A549 (cell line): ENCODE measurements around the gene PTCH2. TPM values are rescaled to one million over a fixed set of nuclear protein-coding genes. Genes with fewer than 3 reads are reported as not detected.
"Not testable (repeated sequence)": the region's sequence is repeated elsewhere in the genome, so short reads cannot be mapped to it uniquely, and the experiment has no call there.

Experiments
- ATAC-seq, 2 experiments: fragments of 200-7000 bp in 1 of 2; fragments of >200 bp in 1 of 2; cut with Nextera tagmentation in 1 of 2; cut with Tn5 transposase in 1 of 2; 3 replicates each; pipeline versions ENCODE4 v1.8.0 to v1.9.1; 2018 to 2020; ENCODE audit warnings: mild to moderate bottlenecking in 1 of 2, moderate library complexity in 1 of 2
- CTCF ChIA-PET: fragments of 300-600 bp; sonication (Branson Sonifier 250); formaldehyde crosslinking; extraction: SDS; loops from one replicate; lab custom pipeline; 2021; ENCODE audit warnings: antibody characterized with exemption, inconsistent platforms; lab: Yijun Ruan, JAX
- POLR2A ChIA-PET: fragments of 350-600 bp; formaldehyde crosslinking; extraction: SDS; loops from one replicate; lab custom pipeline; 2021; ENCODE audit warnings: antibody characterized with exemption, inconsistent platforms; lab: Yijun Ruan, JAX
- DNase-seq, 2 experiments: peaks; one replicate each; pipeline versions ENCODE4 v3.0.0 to v3.0.0-alpha.2; 2011 to 2016; ENCODE audit warnings: low read depth in 1 of 2, low spot score in 1 of 2
- FAIRE-seq: peaks from 2 replicates; lab custom pipeline; 2011; peaks lifted over from hg19 to GRCh38; lab: Jason Lieb, UNC
- H3K27ac ChIP-seq, 2 experiments: fragments of >200 bp; sonication (Bioruptor Twin); formaldehyde crosslinking; 3 replicates each; pipeline ENCODE4 v1.5.1; 2016 to 2017
- H3K4me1 ChIP-seq: fragments of >200 bp; sonication (Bioruptor Twin); formaldehyde crosslinking; 3 replicates; pipeline ENCODE4 v1.6.1; 2016
- H3K4me2 ChIP-seq: fragments of >200 bp; sonication (Bioruptor Twin); formaldehyde crosslinking; 3 replicates; pipeline ENCODE4 v1.6.1; 2016
- H3K4me3 ChIP-seq: fragments of >200 bp; sonication (Bioruptor Twin); formaldehyde crosslinking; 3 replicates; pipeline ENCODE4 v1.5.1; 2016
- H3K9me3 ChIP-seq: fragments of >200 bp; sonication (Bioruptor Twin); formaldehyde crosslinking; 3 replicates; pipeline ENCODE4 v1.6.1; 2016
- ATOH8 ChIP-seq: fragments of 250-450 bp; sonication (Bioruptor Pico); IDR thresholded peaks from 2 replicates; pipeline ENCODE4 v1.5.0; 2020; ENCODE audit warnings: low read depth, mild to moderate bottlenecking, moderate library complexity
- BHLHE40 ChIP-seq: IDR thresholded peaks from 2 replicates; pipeline ENCODE4 v1.6.1; 2012; ENCODE audit warnings: low read depth, low read length, inconsistent platforms
- E2F6 ChIP-seq: IDR thresholded peaks from 2 replicates; pipeline ENCODE4 v1.6.1; 2012; ENCODE audit warnings: low read depth, borderline replicate concordance
- EHF ChIP-seq: fragments of 250-450 bp; sonication (Bioruptor Pico); IDR thresholded peaks from 2 replicates; pipeline ENCODE4 v1.5.0; 2020; ENCODE audit warnings: mild to moderate bottlenecking
- EHMT2 ChIP-seq: fragments of 200-600 bp; sonication (generic); IDR thresholded peaks from 2 replicates; pipeline ENCODE4 v1.6.1; 2016; ENCODE audit warnings: antibody characterized with exemption, low read depth, mild to moderate bottlenecking, moderate library complexity
- FOXS1 ChIP-seq: fragments of 250-450 bp; sonication (Bioruptor Pico); IDR thresholded peaks from 2 replicates; pipeline ENCODE4 v1.5.0; 2020; ENCODE audit warnings: mild to moderate bottlenecking, moderate library complexity
- HDAC2 ChIP-seq: fragments of 200-600 bp; sonication (generic); IDR thresholded peaks from 2 replicates; pipeline ENCODE4 v1.6.1; 2016
- HOXA7 ChIP-seq: fragments of 250-450 bp; sonication (Bioruptor Pico); IDR thresholded peaks from 2 replicates; pipeline ENCODE4 v1.5.0; 2020; ENCODE audit warnings: mild to moderate bottlenecking, moderate library complexity
- HOXB13 ChIP-seq: fragments of 250-450 bp; sonication (Bioruptor Pico); IDR thresholded peaks from 2 replicates; pipeline ENCODE4 v1.5.0; 2020; ENCODE audit warnings: low read depth, mild to moderate bottlenecking, moderate library complexity
- JUNB ChIP-seq: fragments of >200 bp; sonication (Bioruptor Twin); formaldehyde crosslinking; IDR thresholded peaks from 2 replicates; pipeline ENCODE4 v1.6.1; 2016
- MAX ChIP-seq: IDR thresholded peaks from 2 replicates; pipeline ENCODE4 v1.6.1; 2012
- PBX3 ChIP-seq: IDR thresholded peaks from 2 replicates; pipeline ENCODE4 v1.6.1; 2012
- RAD21 ChIP-seq, 2 experiments: fragments of >200 bp in 1 of 2; sonication (Bioruptor Twin) in 1 of 2; formaldehyde crosslinking in 1 of 2; IDR thresholded peaks in 1 of 2; conservative IDR thresholded peaks in 1 of 2; 2 replicates in 1 of 2; 3 replicates in 1 of 2; pipeline ENCODE4 v1.6.1; 2012 to 2018; ENCODE audit warnings: inconsistent platforms in 1 of 2
- SREBF2 ChIP-seq: fragments of 450-650 bp; IDR thresholded peaks from 2 replicates; pipeline ENCODE4 v1.6.1; 2014; ENCODE audit warnings: mild to moderate bottlenecking, moderate library complexity
- TFCP2L1 ChIP-seq: fragments of 250-450 bp; sonication (Bioruptor Pico); IDR thresholded peaks from 2 replicates; pipeline ENCODE4 v1.5.0; 2021; ENCODE audit warnings: mild to moderate bottlenecking
- WGBS: methylation state at CpG from one replicate; pipeline ENCODE4 v1.1.6; 2017; ENCODE audit errors: missing lambda C conversion rate; 5-methylcytosine and 5-hydroxymethylcytosine counted together
- polyA plus RNA-seq, 4 experiments: library from polyadenylated mRNA; depleted of rRNA in 3 of 4; stranded (reverse); fragments of >200 nt; fragmentation: RNase III in 1 of 4; extraction: RNeasy Plus Mini Kit Qiagen cat#74134 plus additional on column Dnase treatment in 1 of 4; gene quantifications; 2 replicates in 3 of 4; 3 replicates in 1 of 4; pipeline ENCODE4 v1.2.3, GENCODE V29; 2011 to 2017

The PTCH2 gene
- polyA plus RNA-seq, 2 of the 4 experiments (the other 2 are of a cell fraction) = 0.14 to 0.32 TPM

GRCh38 chr1:44817307-44817706 is 25.7 kb downstream of the PTCH2 start:
- no peak overlapping the region for H3K27ac ChIP-seq
- ChIA-PET CTCF (interaction anchor here (0.6 to 4.3 kb wide), 7 partner anchors 8 to 87 kb away, joined by 3 to 21 read pairs (median 3); partner anchors contain the start of genes BTBD19 and PLK3), POLR2A (interaction anchor here (0.6 to 3.0 kb wide), 3 partner anchors 9 to 17 kb away, joined by 3 to 57 read pairs (median 4); partner anchors contain the start of genes BTBD19, DYNLT4 and PLK3)
- no peak overlapping the region for H3K4me3 ChIP-seq
- H3K4me2 ChIP-seq = no peak overlapping the region
- no peak for TF ChIP-seq HOXB13 (CRISPR knock-in tag)
- TF ChIP-seq TFCP2L1 (CRISPR knock-in tag) = no peak
- no peak for TF ChIP-seq BHLHE40
- TF ChIP-seq FOXS1 = no peak
- no peak for TF ChIP-seq MAX
- TF ChIP-seq ATOH8 (CRISPR knock-in tag) = no peak
- TF ChIP-seq JUNB = no peak
- TF ChIP-seq EHMT2 = no peak
- TF ChIP-seq SREBF2 = no peak
- TF ChIP-seq HDAC2 = no peak
- TF ChIP-seq E2F6 = no peak
- no peak for TF ChIP-seq HOXA7
- TF ChIP-seq EHF (CRISPR knock-in tag) = no peak
- TF ChIP-seq, all 56 proteins: peak for 0
- no peaks in the 10 kb centered on the region for H3K9me3 ChIP-seq
- WGBS = 89% methylated on average over 2 of the region's 2 CpGs
- peaks cover 19% of the 10 kb centered on the region for H3K4me1 ChIP-seq
- FAIRE-seq (no peak), ATAC-seq (no peak), DNase-seq (no peak)

GRCh38 chr1:44815926-44816325 is 27.1 kb downstream of the PTCH2 start:
- CTCF ChIA-PET = interaction anchor here (1.2 to 5.8 kb wide), 4 partner anchors 16 to 85 kb away, joined by 5 to 41 read pairs (median 14); partner anchors contain the start of genes BEST4, PLK3 and RNU5D-1
- POLR2A ChIA-PET = interaction anchor here (0.5 to 0.8 kb wide), 2 partner anchors 16 to 494 kb away, joined by 3 to 5 read pairs; partner anchors contain the start of gene PLK3
- not testable (repeated sequence) for H3K9me3 ChIP-seq, H3K27ac ChIP-seq, ATAC-seq, DNase-seq, H3K4me3 ChIP-seq, FAIRE-seq, H3K4me2 ChIP-seq
- peaks cover 32% of the 10 kb centered on the region for H3K4me1 ChIP-seq
- whole genome bisulfite sequencing = 97% methylated on average over 8 of the region's 9 CpGs

- H3K4me3 ChIP-seq = no peak overlapping the region
- no peak for TF ChIP-seq RAD21 (conservative IDR thresholded peaks at IDR 0.05 in 1 of 2, IDR thresholded peaks at IDR 0.05 in 1 of 2)
- TF ChIP-seq PBX3 = no peak
- TF ChIP-seq, all 56 proteins: peak for 0
- peak; percentile 4 to 5; a peak in 4 of 6 replicates for ATAC-seq
- WGBS = 92% methylated on average over 20 of the region's 48 CpGs
- POLR2A ChIA-PET = interaction anchor here (0.6 to 4.0 kb wide), 4 partner anchors 8 to 91 kb away, joined by 3 to 34 read pairs (median 4); partner anchors contain the start of gene PLK3
- Histone ChIP-seq H3K27ac (peak overlapping the region; percentile 76 to 98), H3K4me1 (peaks cover 59% of the 10 kb centered on the region), H3K9me3 (no peaks in the 10 kb centered on the region), H3K4me2 (peak overlapping the region; percentile 77)
- FAIRE-seq = no peak
- CTCF ChIA-PET = interaction anchor here (0.9 to 5.8 kb wide), 6 partner anchors 8 to 82 kb away, joined by 3 to 41 read pairs (median 7); partner anchors contain the start of genes BEST4, PLK3 and RNU5D-1
- DNase-seq = no peak
Observed at GRCh38 chr1:44812822-44813543, 30.1 kb downstream of the PTCH2 start.
